K562 (cell line): ENCODE data around the gene DCUN1D3. TPM values are rescaled to one million over a fixed set of nuclear protein-coding genes. Genes with fewer than 3 reads are reported as not detected.

ENCODE experiments used
- ATF4 ChIP-seq: fragments of 450-650 bp; formaldehyde crosslinking; IDR thresholded peaks from 2 replicates; pipeline ENCODE4 v1.4.0; 2022; ENCODE audit warnings: mild to moderate bottlenecking, moderate library complexity
- BMI1 ChIP-seq: fragments of 150-350 bp; IDR thresholded peaks from 2 replicates; pipeline ENCODE4 v1.6.1; 2014; ENCODE audit warnings: low read length
- CREB3 ChIP-seq: fragments of 450-650 bp; conservative IDR thresholded peaks from 2 replicates; pipeline ENCODE4 v1.6.1; 2016; ENCODE audit warnings: missing genetic modification characterization, low read depth, mild to moderate bottlenecking, missing compliant biosample characterization, moderate library complexity
- CUX1 ChIP-seq: fragments of 200-800 bp; sonication (Bioruptor generic); IDR thresholded peaks from 2 replicates; pipeline ENCODE4 v1.6.1; 2016; ENCODE audit warnings: missing genetic modification characterization, missing compliant biosample characterization
- EGR1 ChIP-seq: fragments of 450-650 bp; conservative IDR thresholded peaks from 2 replicates; pipeline ENCODE4 v1.6.1; 2017; ENCODE audit warnings: mild to moderate bottlenecking
- GTF3C2 ChIP-seq: IDR thresholded peaks from 3 replicates; pipeline ENCODE4 v1.6.1; 2011; ENCODE audit warnings: borderline replicate concordance, mild to moderate bottlenecking, moderate library complexity; ENCODE audit not compliant: insufficient read length; ENCODE audit errors: extremely low read depth
- LARP7 ChIP-seq: fragments of 450-650 bp; IDR thresholded peaks from 2 replicates; pipeline ENCODE4 v1.6.1; 2016
- NFATC3 ChIP-seq: fragments of 450-650 bp; IDR thresholded peaks from 2 replicates; pipeline ENCODE4 v1.6.1; 2017; ENCODE audit warnings: mild to moderate bottlenecking
- TCF3 ChIP-seq: sonication (generic); formaldehyde crosslinking; IDR thresholded peaks from 2 replicates; pipeline ENCODE4 v1.4.0; 2020; ENCODE audit warnings: mild to moderate bottlenecking, missing genetic modification reagents
- U2AF2 ChIP-seq: fragments of 200-400 bp; formaldehyde crosslinking; optimal IDR thresholded peaks from 2 replicates; pipeline ENCODE3; 2017; ENCODE audit warnings: low read depth, mild to moderate bottlenecking, low read length
- USF2 ChIP-seq: sonication (generic); formaldehyde crosslinking; IDR thresholded peaks from 2 replicates; pipeline ENCODE4 v1.5.0; 2020; ENCODE audit warnings: missing genetic modification reagents
- ZBTB5 ChIP-seq: fragments of 450-650 bp; IDR thresholded peaks from 2 replicates; pipeline ENCODE4 v1.6.1; 2017; ENCODE audit warnings: antibody characterized with exemption
- ZNF224 ChIP-seq: sonication (generic); formaldehyde crosslinking; IDR thresholded peaks from 2 replicates; pipeline ENCODE4 v1.8.0; 2022; ENCODE audit warnings: mild to moderate bottlenecking, missing genetic modification reagents
- polyA plus RNA-seq, 8 experiments: library from polyadenylated mRNA; depleted of rRNA in 4 of 8; stranded (reverse) in 5 of 8; unstranded in 3 of 8; fragments of >200 nt; fragmentation: Nextera tagmentation in 2 of 8; fragmentation: Illumina TruSeq in 1 of 8; extraction: Ambion mirVana in 2 of 8; extraction: Trizol in 1 of 8; gene quantifications; 2 replicates each; pipeline versions ENCODE4 v1.2.1 to v1.2.3, GENCODE V29; 2011 to 2014; ENCODE audit warnings: inconsistent platforms in 1 of 8, missing spikeins in 1 of 8
- total RNA-seq, 7 experiments: library from RNA; depleted of rRNA in 6 of 7; stranded (reverse); fragments of >200 nt in 6 of 7; fragmentation: Illumina TruSeq in 2 of 7; extraction: Trizol in 2 of 7; gene quantifications; 2 replicates each; pipeline versions ENCODE4 v1.2.1 to v1.2.3, GENCODE V29; 2011 to 2021; ENCODE audit warnings: low replicate concordance in 1 of 7

DCUN1D3 gene
- total and polyA plus RNA-seq, 9 of the 15 experiments (the other 6 are each of a cell fraction or from before 2014, with no cell fraction given) = 1.0 to 4.7 (median 2.2) TPM

GRCh38 chr16:20806168-20807050, 93.7 kb downstream of the DCUN1D3 start, which contains the start of the genes ERI2 and REXO5 (continued):
- TF ChIP-seq USF2 (CRISPR knock-in tag) = no peak
- TF ChIP-seq ZBTB5 = no peak
- TF ChIP-seq NFATC3 = no peak
- TF ChIP-seq TCF3 = no peak; the same call in 1 of the 2 replicates
- TF ChIP-seq U2AF2 = no peak
- no peak for TF ChIP-seq ATF4 (CRISPR knock-in tag)
- 0 out of 2 replicates have a peak, but pooled peaks have one; percentile 15 for TF ChIP-seq CREB3 (tag)
- TF ChIP-seq CUX1 (CRISPR knock-in tag) = no peak
- TF ChIP-seq LARP7 = no peak
- peak; percentile 5 for TF ChIP-seq GTF3C2
- peak; percentile 49; the same call in 1 of the 2 replicates for TF ChIP-seq EGR1
- TF ChIP-seq ZNF224 = no peak
- no peak for TF ChIP-seq BMI1
